BLaER1 treated with 17β-estradiol and CSF1 and Interleukin-3, amounts not matched to agents 10 nM and 100 nM (cell line): ENCODE results near the gene ANAPC13.

ENCODE experiments used
- H3K27ac ChIP-seq, 11 experiments: shearing (Covaris generic); formaldehyde crosslinking; 2 replicates each; pipeline ENCODE4 v1.8.1; 2022
- H3K27me3 ChIP-seq, 11 experiments: shearing (Covaris generic); formaldehyde crosslinking; 2 replicates each; pipeline ENCODE4 v1.8.1; 2022
- H3K36me3 ChIP-seq, 11 experiments: shearing (Covaris generic); formaldehyde crosslinking; 2 replicates each; pipeline ENCODE4 v1.8.1; 2022
- H3K4me1 ChIP-seq, 10 experiments: shearing (Covaris generic); formaldehyde crosslinking; 2 replicates each; pipeline ENCODE4 v1.8.1; 2022
- H3K4me2 ChIP-seq, 11 experiments: shearing (Covaris generic); formaldehyde crosslinking; 2 replicates each; pipeline ENCODE4 v1.8.1; 2022
- H3K4me3 ChIP-seq, 10 experiments: shearing (Covaris generic); formaldehyde crosslinking; 2 replicates each; pipeline ENCODE4 v1.8.1; 2022
- H3K9ac ChIP-seq, 11 experiments: shearing (Covaris generic); formaldehyde crosslinking; 2 replicates each; pipeline ENCODE4 v1.8.1; 2022
- H3K9me3 ChIP-seq, 11 experiments: shearing (Covaris generic); formaldehyde crosslinking; replicated peaks in 1 of 11; 2 replicates each; pipeline ENCODE4 v1.8.1; 2022
- H4K20me1 ChIP-seq, 11 experiments: shearing (Covaris generic); formaldehyde crosslinking; 2 replicates each; pipeline ENCODE4 v1.8.1; 2022
- Cebpa-rat ChIP-seq, 11 experiments: shearing (Covaris generic); IDR thresholded peaks; 2 replicates each; pipeline ENCODE4 v1.8.1; 2022

ANAPC13 gene

GRCh38 chr3:134517791-134518190, 32.0 kb upstream of the ANAPC13 start:
- Histone ChIP-seq H3K27ac (no peak overlapping the region), H3K4me2 (no peak overlapping the region), H4K20me1 (no peaks in the 10 kb centered on the region), H3K4me1 (0 out of 20 replicates have a peak, but pooled peaks cover 0 to 6% (median 0%) of the 10 kb centered on the region in 10 experiments), H3K9ac (no peak overlapping the region), H3K9me3 (peaks cover 30 to 48% (median 37%) of the 10 kb centered on the region in 11 experiments), H3K27me3 (no peaks in the 10 kb centered on the region), H3K36me3 (peaks cover 41 to 81% (median 55%) of the 10 kb centered on the region in 11 experiments), H3K4me3 (no peak overlapping the region)
- no peak for TF ChIP-seq Cebpa-rat (IDR thresholded peaks at IDR 0.05)

- no peak for TF ChIP-seq Cebpa-rat (IDR thresholded peaks at IDR 0.05)
- H4K20me1 ChIP-seq, result no peaks in the 10 kb centered on the region
- H3K9ac ChIP-seq, result no peak overlapping the region
- H3K27ac ChIP-seq, result no peak overlapping the region
- no peak overlapping the region for H3K4me2 ChIP-seq
- peaks cover 39 to 81% (median 52%) of the 10 kb centered on the region in 11 experiments for H3K36me3 ChIP-seq
- no peaks in the 10 kb centered on the region for H3K27me3 ChIP-seq
- no peak overlapping the region for H3K4me3 ChIP-seq
- peaks cover 0 to 7% (median 0%) of the 10 kb centered on the region in 10 experiments; a peak in 4 of 20 replicates for H3K4me1 ChIP-seq
- peaks cover 22 to 46% (median 32%) of the 10 kb centered on the region in 11 experiments for H3K9me3 ChIP-seq
Measured at GRCh38 chr3:134516905-134517304, 31.1 kb upstream of the ANAPC13 start.

- Histone ChIP-seq H3K4me2 (peak overlapping the region in 5 of 11 experiments; percentile 2 to 35 (median 10); a peak in 3 of 22 replicates), H3K9ac (no peak overlapping the region), H3K4me1 (peaks cover 0 to 13% (median 5%) of the 10 kb centered on the region in 10 experiments; a peak in 8 of 20 replicates), H3K27me3 (no peaks in the 10 kb centered on the region), H3K4me3 (no peak overlapping the region), H3K27ac (0 out of 22 replicates have a peak overlapping the region, but pooled peaks of 1 of the 11 experiments have one; percentile 5), H3K9me3 (peaks cover 29 to 39% (median 34%) of the 10 kb centered on the region in 11 experiments), H3K36me3 (peaks cover 74 to 89% (median 83%) of the 10 kb centered on the region in 11 experiments), H4K20me1 (no peaks in the 10 kb centered on the region; a peak in 1 of 22 replicates)
- TF ChIP-seq Cebpa-rat (IDR thresholded peaks at IDR 0.05), result no peak
Measured at GRCh38 chr3:134511500-134511899, 25.7 kb upstream of the ANAPC13 start.

GRCh38 chr3:134505485-134505884, 19.7 kb upstream of the ANAPC13 start:
- no peak overlapping the region for H3K27ac ChIP-seq
- H3K27me3 ChIP-seq, result no peaks in the 10 kb centered on the region
- no peak overlapping the region for H3K4me3 ChIP-seq
- H3K9ac ChIP-seq, result no peak overlapping the region
- no peak overlapping the region for H3K4me2 ChIP-seq
- H3K9me3 ChIP-seq, result peaks cover 57 to 72% (median 65%) of the 10 kb centered on the region in 11 experiments
- H3K4me1 ChIP-seq, result no peaks in the 10 kb centered on the region
- peaks cover 74 to 99% (median 92%) of the 10 kb centered on the region in 11 experiments for H3K36me3 ChIP-seq
- no peak for TF ChIP-seq Cebpa-rat (IDR thresholded peaks at IDR 0.05)
- H4K20me1 ChIP-seq, result peaks cover 0 to 6% (median 0%) of the 10 kb centered on the region in 11 experiments; a peak in 5 of 22 replicates

GRCh38 chr3:134504132-134504531, 18.3 kb upstream of the ANAPC13 start:
- Histone ChIP-seq H3K4me2 (no peak overlapping the region), H3K9ac (no peak overlapping the region), H3K4me1 (no peaks in the 10 kb centered on the region), H4K20me1 (peaks cover 0 to 6% (median 0%) of the 10 kb centered on the region in 11 experiments; a peak in 5 of 22 replicates), H3K9me3 (peaks cover 56 to 76% (median 66%) of the 10 kb centered on the region in 11 experiments), H3K27me3 (no peaks in the 10 kb centered on the region), H3K27ac (no peak overlapping the region), H3K36me3 (peaks cover 72 to 99% (median 92%) of the 10 kb centered on the region in 11 experiments), H3K4me3 (no peak overlapping the region)
- no peak for TF ChIP-seq Cebpa-rat (IDR thresholded peaks at IDR 0.05)

GRCh38 chr3:134503266-134503665, 17.5 kb upstream of the ANAPC13 start:
- peaks cover 0 to 6% (median 0%) of the 10 kb centered on the region in 11 experiments; a peak in 5 of 22 replicates for H4K20me1 ChIP-seq
- no peak overlapping the region for H3K9ac ChIP-seq
- TF ChIP-seq Cebpa-rat (IDR thresholded peaks at IDR 0.05), result no peak
- no peaks in the 10 kb centered on the region for H3K4me1 ChIP-seq
- peaks cover 55 to 78% (median 71%) of the 10 kb centered on the region in 11 experiments for H3K9me3 ChIP-seq
- peaks cover 72 to 99% (median 90%) of the 10 kb centered on the region in 11 experiments for H3K36me3 ChIP-seq
- no peak overlapping the region for H3K4me2 ChIP-seq
- no peaks in the 10 kb centered on the region for H3K27me3 ChIP-seq
- H3K4me3 ChIP-seq, result no peak overlapping the region
- no peak overlapping the region for H3K27ac ChIP-seq

- Histone ChIP-seq H3K9ac (no peak overlapping the region), H3K36me3 (peaks cover 44 to 75% (median 61%) of the 10 kb centered on the region in 11 experiments), H3K4me3 (no peak overlapping the region), H4K20me1 (peaks cover 0 to 35% (median 12%) of the 10 kb centered on the region in 11 experiments; a peak in 12 of 22 replicates), H3K9me3 (peaks cover 29 to 49% (median 40%) of the 10 kb centered on the region in 11 experiments), H3K4me1 (peaks cover 0 to 20% (median 9%) of the 10 kb centered on the region in 10 experiments; a peak in 12 of 20 replicates), H3K4me2 (peak overlapping the region in 2 of 11 experiments; percentile 14 to 23; a peak in 2 of 22 replicates), H3K27me3 (no peaks in the 10 kb centered on the region), H3K27ac (no peak overlapping the region)
- TF ChIP-seq Cebpa-rat (IDR thresholded peaks at IDR 0.05), result no peak
Measured at GRCh38 chr3:134496471-134497071, 10.8 kb upstream of the ANAPC13 start.

- peaks cover 23 to 43% (median 34%) of the 10 kb centered on the region in 11 experiments for H3K9me3 ChIP-seq
- peak overlapping the region in 1 of 11 experiments; percentile 14; a peak in 1 of 22 replicates for H3K4me2 ChIP-seq
- H3K9ac ChIP-seq, result no peak overlapping the region
- H3K36me3 ChIP-seq, result peaks cover 38 to 69% (median 57%) of the 10 kb centered on the region in 11 experiments
- H3K4me1 ChIP-seq, result peaks cover 0 to 20% (median 9%) of the 10 kb centered on the region in 10 experiments; a peak in 12 of 20 replicates
- no peak overlapping the region for H3K27ac ChIP-seq
- no peaks in the 10 kb centered on the region for H3K27me3 ChIP-seq
- H3K4me3 ChIP-seq, result no peak overlapping the region
- peaks cover 0 to 37% (median 12%) of the 10 kb centered on the region in 11 experiments; a peak in 12 of 22 replicates for H4K20me1 ChIP-seq
- no peak for TF ChIP-seq Cebpa-rat (IDR thresholded peaks at IDR 0.05)
Measured at GRCh38 chr3:134495980-134496379, 10.2 kb upstream of the ANAPC13 start.

- Histone ChIP-seq H3K9ac (no peak overlapping the region), H3K9me3 (peaks cover 12 to 28% (median 19%) of the 10 kb centered on the region in 11 experiments), H3K4me3 (no peak overlapping the region), H3K4me2 (no peak overlapping the region), H4K20me1 (peaks cover 0 to 44% (median 12%) of the 10 kb centered on the region in 11 experiments; a peak in 12 of 22 replicates), H3K36me3 (peaks cover 23 to 54% (median 42%) of the 10 kb centered on the region in 11 experiments), H3K4me1 (peaks cover 0 to 25% (median 9%) of the 10 kb centered on the region in 10 experiments; a peak in 12 of 20 replicates), H3K27me3 (no peaks in the 10 kb centered on the region), H3K27ac (no peak overlapping the region)
- no peak for TF ChIP-seq Cebpa-rat (IDR thresholded peaks at IDR 0.05)
Measured at GRCh38 chr3:134494495-134494894, 8.7 kb upstream of the ANAPC13 start.
